ENCODE measurements around the gene RTEL1.
"Not testable (repeated sequence)": the region's sequence is repeated elsewhere in the genome, so short reads cannot be mapped to it uniquely, and the experiment has no call there.

RTEL1 gene

DNA sequence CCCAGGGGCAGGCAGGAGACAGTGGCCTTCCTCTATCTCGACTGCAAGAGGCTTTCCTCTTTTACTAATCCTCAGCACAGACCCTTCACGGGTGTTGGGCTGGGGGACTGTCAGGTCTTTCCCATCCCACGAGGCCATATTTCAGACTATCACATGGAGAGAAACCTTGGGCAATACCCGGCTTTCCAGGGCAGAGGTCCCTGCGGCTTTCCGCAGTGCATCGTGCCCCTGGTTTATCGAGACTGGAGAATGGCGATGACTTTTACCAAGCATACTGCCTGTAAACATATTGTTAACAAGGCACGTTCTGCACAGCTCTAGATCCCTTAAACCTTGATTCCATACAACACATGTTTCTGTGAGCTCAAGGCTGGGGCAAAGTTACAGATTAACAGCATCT lies 2.1 kb downstream of the RTEL1 start:
- not testable (repeated sequence) for H3K4me3 ChIP-seq (ENCODE audit: low read length); H3K4me1 ChIP-seq (ENCODE audit: control insufficient read depth, insufficient read depth, low read length); DNase-seq (ENCODE audit: low read depth, low spot score); H3K27me3 ChIP-seq (ENCODE audit: control insufficient read depth, insufficient read depth, low read length); H3K27ac ChIP-seq (ENCODE audit: low read length); H3K9me3 ChIP-seq (ENCODE audit: control insufficient read depth, insufficient read depth, low read length)
- H3K36me3 ChIP-seq (ENCODE audit: control insufficient read depth, insufficient read depth, low read length) = peaks cover 18% of the 10 kb centered on the region
- no CpG with 5 or more reads among the region's 10 CpGs for WGBS (ENCODE audit: insufficient coverage, insufficient read length)

DNA sequence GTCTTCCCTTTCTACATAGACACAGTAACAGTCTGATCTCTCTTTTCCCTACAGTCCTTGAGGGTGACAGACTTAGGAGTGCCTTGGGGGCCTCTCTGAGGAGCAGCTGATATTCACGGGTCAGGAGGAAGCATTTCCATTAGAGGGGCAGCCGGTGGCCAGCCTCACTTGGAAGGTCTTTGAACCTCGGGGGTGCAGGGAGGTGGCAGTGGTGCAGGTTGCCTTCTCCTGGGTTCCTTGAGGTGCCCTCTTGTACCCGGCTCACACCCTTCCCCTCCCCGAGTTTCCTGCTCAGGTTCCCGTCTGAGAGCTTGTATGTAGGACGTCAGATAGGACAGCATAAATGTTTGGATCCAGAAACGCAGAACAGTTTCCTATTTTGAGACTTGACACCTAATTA lies 2.5 kb downstream of the RTEL1 start:
- DNase-seq (ENCODE audit: low read depth, low spot score) = no peak
- no peaks in the 10 kb centered on the region for H3K27me3 ChIP-seq (ENCODE audit: control insufficient read depth, insufficient read depth, low read length)
- peaks cover 4% of the 10 kb centered on the region; the same call in 1 of the 2 replicates for H3K4me1 ChIP-seq (ENCODE audit: control insufficient read depth, insufficient read depth, low read length)
- WGBS (ENCODE audit: insufficient coverage, insufficient read length) = no CpG with 5 or more reads among the region's 8 CpGs
- H3K27ac ChIP-seq (ENCODE audit: low read length) = no peak overlapping the region
- no peak overlapping the region for H3K4me3 ChIP-seq (ENCODE audit: low read length)
- H3K9me3 ChIP-seq (ENCODE audit: control insufficient read depth, insufficient read depth, low read length) = no peaks in the 10 kb centered on the region
- H3K36me3 ChIP-seq (ENCODE audit: control insufficient read depth, insufficient read depth, low read length) = peaks cover 18% of the 10 kb centered on the region

DNA sequence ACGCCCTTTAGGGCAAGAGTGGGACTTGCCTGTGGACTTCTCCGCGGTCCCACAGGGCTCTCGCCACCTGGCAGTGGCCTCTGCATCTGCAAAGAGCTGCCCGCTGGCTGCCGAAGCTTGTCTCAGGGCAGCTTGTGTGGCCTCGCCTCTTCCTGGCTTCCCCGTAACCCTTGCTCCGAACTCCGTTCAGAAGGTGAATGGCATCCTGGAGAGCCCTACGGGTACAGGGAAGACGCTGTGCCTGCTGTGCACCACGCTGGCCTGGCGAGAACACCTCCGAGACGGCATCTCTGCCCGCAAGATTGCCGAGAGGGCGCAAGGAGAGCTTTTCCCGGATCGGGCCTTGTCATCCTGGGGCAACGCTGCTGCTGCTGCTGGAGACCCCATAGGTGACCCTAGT lies 3.0 kb downstream of the RTEL1 start:
- Histone ChIP-seq H3K36me3 (ENCODE audit: control insufficient read depth, insufficient read depth, low read length) (peaks cover 19% of the 10 kb centered on the region), H3K4me1 (ENCODE audit: control insufficient read depth, insufficient read depth, low read length) (peaks cover 4% of the 10 kb centered on the region; the same call in 1 of the 2 replicates)
- no CpG with 5 or more reads among the region's 22 CpGs for WGBS (ENCODE audit: insufficient coverage, insufficient read length)

DNA sequence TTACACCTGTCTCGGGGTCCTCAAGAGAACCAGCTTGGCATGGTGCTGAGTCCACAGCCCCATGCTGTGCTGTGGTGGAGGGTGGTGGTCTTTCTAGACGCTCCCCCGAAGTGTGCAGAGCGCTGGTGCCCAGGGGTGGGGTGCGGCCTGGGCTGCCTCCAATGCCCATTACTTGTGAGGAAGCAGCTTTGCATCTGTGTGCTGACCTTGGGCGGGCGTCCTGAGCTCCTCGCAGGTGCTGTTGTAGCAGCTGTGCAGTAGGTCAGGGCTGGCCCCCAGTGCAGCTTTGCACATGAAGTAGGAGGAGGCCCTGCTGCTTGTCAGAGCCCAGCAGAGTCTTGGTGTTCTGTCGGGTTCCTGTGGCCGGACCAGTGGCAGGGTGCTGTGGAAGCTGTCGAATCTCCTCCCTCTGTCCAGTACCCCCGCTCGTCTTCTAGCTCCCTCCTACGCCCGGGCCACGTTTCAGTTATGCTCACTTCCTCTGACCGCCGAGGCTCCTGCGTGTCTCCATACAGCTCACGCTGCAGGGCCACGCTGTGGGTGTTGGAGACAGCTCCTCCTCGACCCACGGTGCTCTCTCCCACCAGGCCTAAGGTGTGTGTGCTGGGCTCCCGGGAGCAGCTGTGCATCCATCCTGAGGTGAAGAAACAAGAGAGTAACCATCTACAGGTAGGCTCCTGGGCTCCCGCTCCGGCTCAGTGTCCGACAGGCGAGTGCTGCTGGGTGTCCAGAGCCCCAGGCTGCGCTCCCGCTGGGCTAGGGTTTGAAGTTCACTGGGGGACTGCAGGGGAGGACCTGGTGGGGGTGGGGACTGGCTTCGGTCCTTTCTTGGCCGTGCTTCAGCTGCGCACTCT lies 4.1 kb downstream of the RTEL1 start:
- Histone ChIP-seq H3K27me3 (ENCODE audit: control insufficient read depth, insufficient read depth, low read length) (no peaks in the 10 kb centered on the region), H3K4me1 (ENCODE audit: control insufficient read depth, insufficient read depth, low read length) (peaks cover 4% of the 10 kb centered on the region; the same call in 1 of the 2 replicates), H3K36me3 (ENCODE audit: control insufficient read depth, insufficient read depth, low read length) (peaks cover 24% of the 10 kb centered on the region), H3K4me3 (ENCODE audit: low read length) (no peak overlapping the region), H3K9me3 (ENCODE audit: control insufficient read depth, insufficient read depth, low read length) (no peaks in the 10 kb centered on the region), H3K27ac (ENCODE audit: low read length) (no peak overlapping the region)
- no peak for DNase-seq (ENCODE audit: low read depth, low spot score)
- no CpG with 5 or more reads among the region's 33 CpGs for WGBS (ENCODE audit: insufficient coverage, insufficient read length)

More for the DNA sequence above, 3.0 kb downstream of the RTEL1 start:
- no peaks in the 10 kb centered on the region for H3K9me3 ChIP-seq (ENCODE audit: control insufficient read depth, insufficient read depth, low read length)
- no peaks in the 10 kb centered on the region for H3K27me3 ChIP-seq (ENCODE audit: control insufficient read depth, insufficient read depth, low read length)
- DNase-seq (ENCODE audit: low read depth, low spot score) = no peak
- no peak overlapping the region for H3K27ac ChIP-seq (ENCODE audit: low read length)
- H3K4me3 ChIP-seq (ENCODE audit: low read length) = no peak overlapping the region

DNA sequence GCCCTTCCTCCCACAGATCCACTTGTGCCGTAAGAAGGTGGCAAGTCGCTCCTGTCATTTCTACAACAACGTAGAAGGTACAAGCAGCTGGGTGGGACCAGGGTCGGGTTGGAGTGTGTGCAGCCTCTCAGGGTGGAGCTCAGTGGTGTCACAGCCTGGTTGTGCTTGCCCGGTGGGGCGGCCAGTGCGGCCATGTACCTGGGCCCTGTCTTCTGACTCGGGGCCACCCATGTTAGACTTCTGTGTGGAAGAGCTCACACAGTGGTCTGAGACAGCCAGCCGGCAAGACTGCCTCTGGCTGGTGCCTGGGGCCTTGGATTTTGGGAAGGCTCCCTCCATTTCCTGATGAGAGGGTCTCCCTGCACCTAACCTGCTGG lies 4.7 kb downstream of the RTEL1 start:
- whole genome bisulfite sequencing (ENCODE audit: insufficient coverage, insufficient read length) = no CpG with 5 or more reads among the region's 9 CpGs
- Histone ChIP-seq H3K36me3 (ENCODE audit: control insufficient read depth, insufficient read depth, low read length) (peaks cover 30% of the 10 kb centered on the region), H3K27me3 (ENCODE audit: control insufficient read depth, insufficient read depth, low read length) (no peaks in the 10 kb centered on the region), H3K4me1 (ENCODE audit: control insufficient read depth, insufficient read depth, low read length) (peaks cover 3% of the 10 kb centered on the region; the same call in 1 of the 2 replicates), H3K9me3 (ENCODE audit: control insufficient read depth, insufficient read depth, low read length) (no peaks in the 10 kb centered on the region), H3K27ac (ENCODE audit: low read length) (no peak overlapping the region), H3K4me3 (ENCODE audit: low read length) (no peak overlapping the region)
- no peak for DNase-seq (ENCODE audit: low read depth, low spot score)

DNA sequence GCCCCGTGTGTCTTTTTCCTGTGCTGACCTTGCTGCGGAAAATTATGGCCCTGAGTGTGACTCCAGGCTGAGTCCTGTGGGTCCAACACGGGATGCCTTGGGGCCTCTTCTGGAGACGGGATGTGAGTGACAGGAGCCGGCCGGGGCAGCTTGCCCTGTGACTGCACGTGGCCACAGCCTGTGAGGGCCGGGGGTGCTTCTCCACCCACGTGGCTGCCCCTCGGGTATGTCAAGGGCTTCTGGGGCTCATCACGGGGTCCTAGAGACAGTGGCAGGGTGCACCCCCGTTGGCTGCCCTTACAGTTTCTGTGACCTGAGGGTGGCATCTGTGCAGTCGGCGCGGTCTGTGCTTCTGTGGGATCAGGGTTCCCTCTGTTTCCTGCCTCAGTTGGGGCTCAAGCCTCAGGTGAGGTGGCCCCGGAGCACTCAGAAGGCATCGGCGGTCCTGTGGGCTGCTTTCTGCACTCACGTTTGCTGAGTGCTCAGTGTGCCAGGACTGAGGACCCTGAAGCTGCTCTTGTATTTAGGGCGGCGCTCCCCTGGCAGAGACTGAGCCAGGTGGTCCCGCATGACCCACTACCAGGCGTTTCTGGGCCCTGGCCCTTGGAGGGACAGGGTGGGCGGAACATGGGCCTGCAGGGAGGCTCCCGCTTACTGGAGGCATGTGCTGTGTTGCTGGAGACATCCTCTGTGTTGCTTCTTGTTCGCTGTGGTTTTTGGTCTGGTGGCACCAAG lies 5.4 kb downstream of the RTEL1 start:
- DNase-seq (ENCODE audit: low read depth, low spot score) = no peak
- Histone ChIP-seq H3K27me3 (ENCODE audit: control insufficient read depth, insufficient read depth, low read length) (no peaks in the 10 kb centered on the region), H3K4me3 (ENCODE audit: low read length) (no peak overlapping the region), H3K36me3 (ENCODE audit: control insufficient read depth, insufficient read depth, low read length) (peaks cover 36% of the 10 kb centered on the region), H3K9me3 (ENCODE audit: control insufficient read depth, insufficient read depth, low read length) (no peaks in the 10 kb centered on the region), H3K4me1 (ENCODE audit: control insufficient read depth, insufficient read depth, low read length) (peaks cover 3% of the 10 kb centered on the region; the same call in 1 of the 2 replicates), H3K27ac (ENCODE audit: low read length) (no peak overlapping the region)
- no CpG with 5 or more reads among the region's 26 CpGs for WGBS (ENCODE audit: insufficient coverage, insufficient read length)

DNA sequence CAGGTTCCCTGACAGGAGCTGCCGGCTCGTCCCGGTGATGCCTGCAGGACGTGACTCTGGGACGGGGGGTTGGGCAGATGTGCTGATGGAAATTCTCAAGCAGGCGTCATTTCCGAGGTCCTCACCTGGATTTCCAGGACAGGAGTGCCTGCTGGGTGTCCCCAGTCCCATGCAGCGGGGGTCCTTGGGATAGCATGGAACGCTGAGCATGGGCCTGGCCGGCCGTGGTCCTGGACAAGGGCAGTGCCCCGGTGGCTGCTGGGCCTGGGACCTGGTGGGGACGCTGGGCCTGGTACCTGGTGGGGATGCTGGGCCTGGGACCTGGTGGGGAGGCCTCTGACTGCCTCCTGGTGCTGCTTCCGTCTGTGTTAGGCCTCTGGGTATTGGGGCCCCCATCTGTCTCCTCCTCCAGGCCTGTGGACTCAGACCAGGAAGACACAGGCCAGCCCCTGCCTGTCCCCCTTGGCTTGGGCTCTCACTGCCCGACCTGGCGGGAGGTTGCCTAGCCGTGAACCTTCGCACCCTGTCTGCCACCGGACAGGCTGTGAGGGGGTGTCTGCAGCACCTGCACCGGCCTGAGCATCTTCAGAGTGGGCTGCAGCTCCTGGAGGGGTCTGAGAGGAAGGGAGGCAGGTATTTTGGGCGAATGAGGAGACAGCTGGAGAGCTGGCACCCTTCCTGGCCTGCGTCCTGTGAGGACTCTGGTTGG lies 6.2 kb downstream of the RTEL1 start:
- no CpG with 5 or more reads among the region's 22 CpGs for WGBS (ENCODE audit: insufficient coverage, insufficient read length)
- Histone ChIP-seq H3K4me1 (ENCODE audit: control insufficient read depth, insufficient read depth, low read length) (peaks cover under 1% of the 10 kb centered on the region; the same call in 1 of the 2 replicates), H3K9me3 (ENCODE audit: control insufficient read depth, insufficient read depth, low read length) (no peaks in the 10 kb centered on the region), H3K36me3 (ENCODE audit: control insufficient read depth, insufficient read depth, low read length) (peaks cover 41% of the 10 kb centered on the region), H3K27me3 (ENCODE audit: control insufficient read depth, insufficient read depth, low read length) (no peaks in the 10 kb centered on the region), H3K27ac (ENCODE audit: low read length) (no peak overlapping the region), H3K4me3 (ENCODE audit: low read length) (no peak overlapping the region)
- no peak for DNase-seq (ENCODE audit: low read depth, low spot score)

DNA sequence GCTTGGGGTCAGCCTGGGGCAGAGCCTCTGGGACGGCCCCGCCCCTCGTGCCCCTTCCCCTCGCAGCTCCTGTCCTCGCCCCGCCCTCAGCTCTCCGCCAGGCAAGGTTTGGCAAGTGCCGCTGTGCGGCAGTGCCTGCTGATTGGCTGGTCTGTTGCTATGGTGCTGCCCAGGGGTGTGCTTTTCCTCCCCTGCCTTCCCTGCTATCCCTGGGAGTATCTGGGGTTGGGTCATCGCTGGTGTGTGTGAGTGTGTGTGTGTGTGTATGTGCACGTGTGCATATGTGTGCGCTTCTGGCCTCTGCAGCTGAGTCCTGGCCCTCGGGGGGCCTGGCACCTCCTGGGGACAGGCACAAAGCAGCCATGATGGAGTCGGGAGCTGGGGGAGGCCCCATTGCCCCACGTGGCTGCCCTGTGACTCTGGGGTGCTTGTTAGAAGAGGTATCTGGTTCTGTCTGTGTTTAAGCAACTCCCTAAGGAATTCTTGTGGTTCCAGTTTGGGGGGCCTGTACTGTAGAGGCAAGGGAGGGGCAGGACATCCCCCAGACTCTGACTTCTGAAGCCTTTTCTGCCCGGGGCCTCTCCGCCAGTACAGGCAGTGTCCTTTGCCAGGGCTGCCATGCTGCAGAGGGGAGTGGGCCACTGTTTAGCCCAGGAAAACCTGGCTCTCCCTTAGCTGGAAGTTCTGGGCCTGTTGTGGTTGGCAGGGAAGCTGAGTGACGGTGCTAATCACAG lies 6.9 kb downstream of the RTEL1 start:
- DNase-seq (ENCODE audit: low read depth, low spot score) = no peak
- no peak overlapping the region for H3K4me3 ChIP-seq (ENCODE audit: low read length)
- H3K27ac ChIP-seq (ENCODE audit: low read length) = no peak overlapping the region
- H3K4me1 ChIP-seq (ENCODE audit: control insufficient read depth, insufficient read depth, low read length) = no peaks in the 10 kb centered on the region
- WGBS (ENCODE audit: insufficient coverage, insufficient read length) = no CpG with 5 or more reads among the region's 18 CpGs
- peaks cover 41% of the 10 kb centered on the region for H3K36me3 ChIP-seq (ENCODE audit: control insufficient read depth, insufficient read depth, low read length)
- H3K9me3 ChIP-seq (ENCODE audit: control insufficient read depth, insufficient read depth, low read length) = no peaks in the 10 kb centered on the region
- H3K27me3 ChIP-seq (ENCODE audit: control insufficient read depth, insufficient read depth, low read length) = no peaks in the 10 kb centered on the region

DNA sequence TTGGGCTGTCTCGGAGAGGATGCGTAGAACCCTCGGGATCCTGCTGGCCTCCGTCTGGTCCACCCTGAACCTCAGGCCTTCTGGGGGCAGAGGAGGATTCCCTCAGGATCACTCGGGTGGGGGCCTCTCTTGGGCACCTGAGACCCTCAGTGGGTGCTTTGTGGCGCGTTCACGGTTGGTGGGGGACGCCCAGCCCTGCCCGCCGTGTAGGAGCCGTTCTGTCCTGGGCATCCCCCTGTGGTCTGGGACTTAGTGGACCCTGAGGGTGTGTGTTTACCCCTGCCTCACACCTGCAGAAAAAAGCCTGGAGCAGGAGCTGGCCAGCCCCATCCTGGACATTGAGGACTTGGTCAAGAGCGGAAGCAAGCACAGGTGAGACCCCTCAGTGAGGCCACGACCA lies 7.6 kb downstream of the RTEL1 start:
- Histone ChIP-seq H3K9me3 (ENCODE audit: control insufficient read depth, insufficient read depth, low read length) (no peaks in the 10 kb centered on the region), H3K4me1 (ENCODE audit: control insufficient read depth, insufficient read depth, low read length) (no peaks in the 10 kb centered on the region), H3K36me3 (ENCODE audit: control insufficient read depth, insufficient read depth, low read length) (peaks cover 41% of the 10 kb centered on the region), H3K4me3 (ENCODE audit: low read length) (no peak overlapping the region), H3K27ac (ENCODE audit: low read length) (no peak overlapping the region), H3K27me3 (ENCODE audit: control insufficient read depth, insufficient read depth, low read length) (no peaks in the 10 kb centered on the region)
- WGBS (ENCODE audit: insufficient coverage, insufficient read length) = no CpG with 5 or more reads among the region's 14 CpGs
- no peak for DNase-seq (ENCODE audit: low read depth, low spot score)

DNA sequence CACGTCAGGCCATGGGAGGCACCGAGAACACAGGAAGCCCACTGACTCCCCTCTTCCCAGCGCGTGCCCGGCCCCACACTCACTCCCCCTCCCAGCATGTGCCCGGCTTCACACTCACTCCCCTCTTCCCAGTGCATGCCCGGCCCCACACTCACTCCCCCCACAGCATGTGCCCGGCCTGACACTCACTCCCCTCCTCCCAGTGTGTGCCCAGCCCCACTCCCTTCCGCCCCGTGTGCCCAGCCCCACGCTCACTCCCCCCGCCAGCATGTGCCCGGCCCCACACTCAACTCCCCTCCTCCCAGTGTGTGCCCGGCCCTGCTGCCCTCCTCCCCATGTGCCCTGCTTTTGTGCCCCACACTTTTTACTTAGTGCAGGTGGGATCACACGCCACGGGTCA lies 9.7 kb downstream of the RTEL1 start:
- no peak overlapping the region for H3K4me3 ChIP-seq (ENCODE audit: low read length)
- H3K4me1 ChIP-seq (ENCODE audit: control insufficient read depth, insufficient read depth, low read length) = no peaks in the 10 kb centered on the region
- no peaks in the 10 kb centered on the region for H3K27me3 ChIP-seq (ENCODE audit: control insufficient read depth, insufficient read depth, low read length)
- no CpG with 5 or more reads among the region's 16 CpGs for WGBS (ENCODE audit: insufficient coverage, insufficient read length)
- no peak overlapping the region for H3K27ac ChIP-seq (ENCODE audit: low read length)
- H3K36me3 ChIP-seq (ENCODE audit: control insufficient read depth, insufficient read depth, low read length) = peaks cover 28% of the 10 kb centered on the region
- no peak for DNase-seq (ENCODE audit: low read depth, low spot score)
- no peaks in the 10 kb centered on the region for H3K9me3 ChIP-seq (ENCODE audit: control insufficient read depth, insufficient read depth, low read length)

All from iPS DF 6.9 (cell line).